HCT116 (cell line): ENCODE data around the gene XIAP. TPM values are rescaled to one million over a fixed set of nuclear protein-coding genes. Genes with fewer than 3 reads are reported as not detected.

ENCODE experiments used
- ATAC-seq: fragments of 200-7000 bp; cut with Tn5 transposase; 2 replicates; pipeline ENCODE4 v1.9.1; 2020; ENCODE audit warnings: mild to moderate bottlenecking, moderate library complexity
- BruUV-seq: library from RNA; stranded (reverse); fragments of 400-500 nt; replicated peaks from 2 replicates; lab custom pipeline; 2021; lab: Mats Ljungman, UMichigan
- CTCF ChIA-PET: fragments of 300-600 bp; sonication (Branson Sonifier 250); formaldehyde crosslinking; loops from one replicate; lab custom pipeline; 2021; ENCODE audit warnings: antibody characterized with exemption; lab: Charles Lee
- POLR2A ChIA-PET: fragments of 300-600, 350-600 bp; sonication (Branson Sonifier 250); formaldehyde crosslinking; loops from one replicate; lab custom pipeline; 2021; ENCODE audit warnings: antibody characterized with exemption; lab: Charles Lee
- RAD21 ChIA-PET, 2 experiments: fragments of 300-600 bp; sonication (Branson Sonifier 250); formaldehyde crosslinking; loops; one replicate each; lab custom pipeline; 2023; ENCODE audit warnings: low total read pairs in 2 of 2; ENCODE audit not compliant: uncharacterized antibody in 2 of 2, unreplicated experiment in 2 of 2, low non-redundant PET in 1 of 2; lab: Charles Lee
- DNase-seq: peaks from one replicate; pipeline ENCODE4 v3.0.0-alpha.2; 2010; ENCODE audit warnings: low read depth, low spot score
- H2AFZ ChIP-seq: fragments of 200-600 bp; shearing (Covaris generic), sonication (generic); 2 replicates; pipeline ENCODE4 v1.6.1; 2017; ENCODE audit warnings: low read depth, mixed run types, mixed read lengths, antibody characterized with exemption, low read length; ENCODE audit not compliant: poor library complexity, severe bottlenecking
- H3K27ac ChIP-seq: 2 replicates; pipeline ENCODE4 v1.5.1; 2012; ENCODE audit warnings: low read depth, low read length
- H3K27me3 ChIP-seq: fragments of 200-600 bp; sonication (generic); 2 replicates; pipeline ENCODE4 v1.6.1; 2016; ENCODE audit warnings: mixed run types, low read length, mixed read lengths; ENCODE audit not compliant: insufficient read depth
- H3K36me3 ChIP-seq, 2 experiments: fragments of 200-500 bp in 1 of 2; fragments of 200-600 bp in 1 of 2; sonication (Bioruptor generic) in 1 of 2; sonication (generic) in 1 of 2; 2 replicates each; pipeline versions ENCODE4 v1.5.1 to v1.6.1; 2014 to 2016; ENCODE audit warnings: low read length in 2 of 2, inconsistent platforms in 1 of 2, mixed read lengths in 1 of 2, mixed run types in 1 of 2; ENCODE audit not compliant: insufficient read depth in 2 of 2, control insufficient read depth in 1 of 2
- H3K4me1 ChIP-seq, 2 experiments: fragments of 200-600 bp in 1 of 2; sonication (generic) in 1 of 2; 2 replicates each; pipeline versions ENCODE4 v1.5.1 to v1.6.1; 2012 to 2017; ENCODE audit warnings: low read length in 2 of 2, inconsistent platforms in 1 of 2, mild to moderate bottlenecking in 1 of 2, mixed read lengths in 1 of 2, mixed run types in 1 of 2, moderate library complexity in 1 of 2; ENCODE audit not compliant: insufficient read depth in 2 of 2, control insufficient read depth in 1 of 2
- H3K4me2 ChIP-seq: fragments of 200-600 bp; sonication (generic); 2 replicates; pipeline ENCODE4 v1.6.1; 2017; ENCODE audit warnings: mixed run types, low read length, mixed read lengths
- H3K4me3 ChIP-seq, 2 experiments: fragments of 200-600 bp in 1 of 2; sonication (generic) in 1 of 2; replicated peaks in 1 of 2; 2 replicates each; pipeline ENCODE4 v1.5.1; 2011 to 2016; ENCODE audit warnings: low read length in 2 of 2, control low read depth in 1 of 2, low read depth in 1 of 2, mild to moderate bottlenecking in 1 of 2, mixed read lengths in 1 of 2, mixed run types in 1 of 2
- H3K79me2 ChIP-seq: fragments of 200-600 bp; sonication (generic); 2 replicates; pipeline ENCODE4 v1.6.1; 2017; ENCODE audit warnings: mild to moderate bottlenecking, mixed run types, low read length, moderate library complexity, mixed read lengths; ENCODE audit not compliant: insufficient read depth
- H3K9ac ChIP-seq: fragments of 200-600 bp; sonication (generic); 2 replicates; pipeline ENCODE4 v1.6.1; 2016; ENCODE audit warnings: low read length, mixed read lengths
- H3K9me2 ChIP-seq: fragments of 200-600 bp; sonication (generic), shearing (Covaris generic); 2 replicates; pipeline ENCODE4 v1.6.1; 2017; ENCODE audit warnings: mixed run types, mild to moderate bottlenecking, moderate library complexity; ENCODE audit not compliant: insufficient read depth
- H3K9me3 ChIP-seq, 2 experiments: fragments of 200-500 bp in 1 of 2; fragments of 200-600 bp in 1 of 2; sonication (Bioruptor generic) in 1 of 2; sonication (generic) in 1 of 2; 2 replicates each; pipeline ENCODE4 v1.6.1; 2014 to 2017; ENCODE audit warnings: low read length in 2 of 2, mixed read lengths in 2 of 2, inconsistent platforms in 1 of 2, low read depth in 1 of 2, mild to moderate bottlenecking in 1 of 2, mixed run types in 1 of 2, moderate library complexity in 1 of 2; ENCODE audit not compliant: control insufficient read depth in 1 of 2, insufficient read depth in 1 of 2
- H4K20me1 ChIP-seq: fragments of 200-600 bp; sonication (generic), shearing (Covaris generic); 2 replicates; pipeline ENCODE4 v1.6.1; 2017; ENCODE audit warnings: mixed run types, mild to moderate bottlenecking, moderate library complexity; ENCODE audit not compliant: insufficient read depth
- CBX3 ChIP-seq: IDR thresholded peaks from 2 replicates; pipeline ENCODE4 v1.6.1; 2012; ENCODE audit warnings: low read depth
- CEBPB ChIP-seq: IDR thresholded peaks from 2 replicates; pipeline ENCODE4 v1.6.1; 2012; ENCODE audit warnings: low read depth
- EZH2 ChIP-seq: fragments of 200-600 bp; sonication (generic); IDR thresholded peaks from 2 replicates; pipeline ENCODE4 v1.6.1; 2017; ENCODE audit warnings: antibody characterized with exemption, mixed run types
- EZH2phosphoT487 ChIP-seq: fragments of 200-600 bp; IDR thresholded peaks from 2 replicates; pipeline ENCODE4 v1.6.1; 2018; ENCODE audit warnings: antibody characterized with exemption, borderline replicate concordance
- JUND ChIP-seq: IDR thresholded peaks from 2 replicates; pipeline ENCODE4 v1.6.1; 2012
- POLR2A ChIP-seq: IDR thresholded peaks from 2 replicates; pipeline ENCODE4 v1.7.0; 2011; ENCODE audit warnings: borderline replicate concordance; ENCODE audit not compliant: insufficient read depth, insufficient read length; ENCODE audit errors: extremely low read depth
- SIN3A ChIP-seq: IDR thresholded peaks from 2 replicates; pipeline ENCODE4 v1.6.1; 2012; ENCODE audit warnings: low read depth
- TCF7L2 ChIP-seq: IDR thresholded peaks from 2 replicates; pipeline ENCODE4 v1.7.0; 2011; ENCODE audit warnings: borderline replicate concordance, inconsistent platforms; ENCODE audit not compliant: insufficient read depth, insufficient read length; ENCODE audit errors: extremely low read depth
- YY1 ChIP-seq: IDR thresholded peaks from 2 replicates; pipeline ENCODE4 v1.6.1; 2011; ENCODE audit warnings: low read length, low read depth, moderate library complexity, mild to moderate bottlenecking; ENCODE audit not compliant: insufficient replicate concordance; ENCODE audit errors: extremely low read depth
- ZFX ChIP-seq: fragments of 450-650 bp; IDR thresholded peaks from 2 replicates; pipeline ENCODE4 v1.6.1; 2017
- ZNF274 ChIP-seq: fragments of 200-500 bp; sonication (Bioruptor generic); IDR thresholded peaks from 2 replicates; pipeline ENCODE4 v1.6.1; 2014; ENCODE audit warnings: mild to moderate bottlenecking, low read depth, low read length, inconsistent platforms
- intact Hi-C: fragments of 100-400 bp; cut with micrococcal nuclease; formaldehyde crosslinking; loops from 2 replicates; pipeline ENCODE4 v1.10.0; 2022
- total RNA-seq: library from RNA; stranded (reverse); gene quantifications from one replicate; pipeline ENCODE4 v1.2.1, GENCODE V29; 2021; ENCODE audit not compliant: unreplicated experiment
- TF ChIP-seq, protein P1 (sequence below): IDR thresholded peaks from 2 replicates; pipeline ENCODE4 v1.6.1; 2011; ENCODE audit warnings: mild to moderate bottlenecking, low read length, moderate library complexity; ENCODE audit not compliant: insufficient replicate concordance; ENCODE audit errors: extremely low read depth

Gene XIAP
- total RNA-seq, 1 experiment from 2014 or later: 41.0 TPM

DNA sequence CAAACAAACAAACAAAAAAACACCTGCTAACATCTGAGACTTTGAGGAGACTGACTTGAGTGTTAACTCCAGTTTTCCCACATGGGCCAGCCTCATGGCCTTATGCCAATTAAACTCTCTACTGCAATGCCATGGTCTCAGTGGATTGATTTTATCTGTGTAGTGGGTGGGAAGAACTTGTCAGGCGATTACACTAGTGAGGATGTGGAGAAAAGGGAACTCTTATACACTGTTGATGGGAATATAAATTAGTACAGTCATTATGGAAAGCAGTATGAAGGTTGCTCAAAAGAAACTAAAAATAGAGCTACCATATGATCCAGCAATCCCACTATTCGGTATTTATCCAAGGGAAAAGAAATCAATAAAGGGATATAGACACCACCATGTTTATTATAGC, 12.8 kb upstream of the XIAP start:
- H3K36me3 ChIP-seq: no peaks in the 10 kb centered on the region
- ATAC-seq (no peak), DNase-seq (no peak)
- RAD21 ChIA-PET: no interaction called here
- H3K9me2 ChIP-seq: no peaks in the 10 kb centered on the region
- intact Hi-C loops: no loop called here
- H3K4me3 ChIP-seq: no peak overlapping the region
- peaks cover 2 to 21% of the 10 kb centered on the region in 2 experiments; a peak in 2 of 4 replicates for H3K4me1 ChIP-seq
- TF ChIP-seq CBX3 (no peak), JUND (no peak), EZH2 (no peak), ZNF274 (no peak), POLR2A (no peak)
- no peaks in the 10 kb centered on the region for H3K79me2 ChIP-seq
- no peaks in the 10 kb centered on the region for H4K20me1 ChIP-seq
- H3K4me2 ChIP-seq: no peak overlapping the region
- POLR2A ChIA-PET: no interaction called here
- no peaks in the 10 kb centered on the region for H3K27me3 ChIP-seq
- no peak overlapping the region for H3K9ac ChIP-seq
- no peaks in the 10 kb centered on the region for H3K9me3 ChIP-seq
- no peak overlapping the region for H3K27ac ChIP-seq
- CTCF ChIA-PET: no interaction called here
- no peak overlapping the region for H2AFZ ChIP-seq
- no TSS peak for BruUV-seq

DNA sequence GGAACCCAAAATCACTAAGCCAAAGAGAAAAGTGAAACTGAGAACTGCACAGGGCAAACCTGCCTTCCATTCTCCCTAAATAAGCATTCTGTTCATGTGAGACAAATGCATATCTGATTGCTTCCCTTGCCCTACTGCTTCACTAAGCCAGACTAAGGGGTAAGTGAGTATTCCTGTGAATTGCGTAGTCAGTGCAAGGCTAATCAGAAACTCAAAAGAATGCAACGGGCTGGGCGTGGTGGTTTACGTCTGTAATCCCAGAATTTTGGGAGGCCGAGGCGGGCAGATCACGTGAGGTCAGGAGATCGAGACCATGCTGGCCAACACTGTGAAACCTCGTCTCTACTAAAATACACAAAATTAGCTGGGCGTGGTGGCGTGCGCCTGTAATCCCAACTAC, 10.8 kb upstream of the XIAP start:
- Histone ChIP-seq H4K20me1 (no peaks in the 10 kb centered on the region), H3K9me3 (no peaks in the 10 kb centered on the region), H3K9me2 (no peaks in the 10 kb centered on the region), H3K4me1 (peaks cover 2 to 21% of the 10 kb centered on the region in 2 experiments; a peak in 2 of 4 replicates), H3K27ac (no peak overlapping the region), H3K36me3 (no peaks in the 10 kb centered on the region), H2AFZ (no peak overlapping the region), H3K4me2 (no peak overlapping the region), H3K4me3 (no peak overlapping the region), H3K79me2 (no peaks in the 10 kb centered on the region), H3K9ac (no peak overlapping the region), H3K27me3 (no peaks in the 10 kb centered on the region)
- intact Hi-C loops: no loop called here
- DNase-seq: no peak
- POLR2A ChIA-PET: no interaction called here
- TF ChIP-seq YY1 (no peak), CEBPB (no peak), TCF7L2 (no peak), EZH2phosphoT487 (no peak), ZFX (no peak), SIN3A (no peak)
- TF ChIP-seq, protein P1, sequence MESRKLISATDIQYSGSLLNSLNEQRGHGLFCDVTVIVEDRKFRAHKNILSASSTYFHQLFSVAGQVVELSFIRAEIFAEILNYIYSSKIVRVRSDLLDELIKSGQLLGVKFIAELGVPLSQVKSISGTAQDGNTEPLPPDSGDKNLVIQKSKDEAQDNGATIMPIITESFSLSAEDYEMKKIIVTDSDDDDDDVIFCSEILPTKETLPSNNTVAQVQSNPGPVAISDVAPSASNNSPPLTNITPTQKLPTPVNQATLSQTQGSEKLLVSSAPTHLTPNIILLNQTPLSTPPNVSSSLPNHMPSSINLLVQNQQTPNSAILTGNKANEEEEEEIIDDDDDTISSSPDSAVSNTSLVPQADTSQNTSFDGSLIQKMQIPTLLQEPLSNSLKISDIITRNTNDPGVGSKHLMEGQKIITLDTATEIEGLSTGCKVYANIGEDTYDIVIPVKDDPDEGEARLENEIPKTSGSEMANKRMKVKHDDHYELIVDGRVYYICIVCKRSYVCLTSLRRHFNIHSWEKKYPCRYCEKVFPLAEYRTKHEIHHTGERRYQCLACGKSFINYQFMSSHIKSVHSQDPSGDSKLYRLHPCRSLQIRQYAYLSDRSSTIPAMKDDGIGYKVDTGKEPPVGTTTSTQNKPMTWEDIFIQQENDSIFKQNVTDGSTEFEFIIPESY: no peak
- ATAC-seq: no peak
- CTCF ChIA-PET: no interaction called here
- BruUV-seq: no TSS peak
- RAD21 ChIA-PET: no interaction called here
